Loucy (cell line): ENCODE results near the gene KRT34.

Source experiments
- H2AFZ ChIP-seq: fragments of 200-600 bp; sonication (generic); 2 replicates; pipeline ENCODE4 v1.6.0; 2016; ENCODE audit warnings: antibody characterized with exemption, mild to moderate bottlenecking, low read length, moderate library complexity
- H3F3A ChIP-seq: fragments of 200-600 bp; 2 replicates; pipeline ENCODE4 v1.6.0; 2016; ENCODE audit warnings: antibody characterized with exemption, low read depth, mild to moderate bottlenecking
- H3K27me3 ChIP-seq: fragments of 200-600 bp; sonication (generic); 2 replicates; pipeline ENCODE4 v1.6.1; 2014; ENCODE audit warnings: low read length, mild to moderate bottlenecking; ENCODE audit not compliant: insufficient read depth, poor library complexity, severe bottlenecking
- H3K36me3 ChIP-seq: fragments of 200-600 bp; sonication (generic); 2 replicates; pipeline ENCODE4 v1.6.1; 2016; ENCODE audit warnings: low read length; ENCODE audit not compliant: insufficient read depth
- H3K4me1 ChIP-seq: fragments of 200-600 bp; sonication (generic); 2 replicates; pipeline ENCODE4 v1.5.1; 2014; ENCODE audit warnings: low read length, mild to moderate bottlenecking; ENCODE audit not compliant: insufficient read depth, poor library complexity, severe bottlenecking
- H3K4me2 ChIP-seq: fragments of 200-600 bp; sonication (generic); 2 replicates; pipeline ENCODE4 v1.6.0; 2014; ENCODE audit warnings: antibody characterized with exemption, low read length, low read depth, mild to moderate bottlenecking; ENCODE audit not compliant: poor library complexity, severe bottlenecking
- H3K4me3 ChIP-seq: fragments of 200-600 bp; sonication (generic); 2 replicates; pipeline ENCODE4 v1.5.1; 2014; ENCODE audit warnings: low read length, mild to moderate bottlenecking, mixed read lengths; ENCODE audit not compliant: poor library complexity, severe bottlenecking
- H3K79me2 ChIP-seq: fragments of 200-600 bp; sonication (generic); 2 replicates; pipeline ENCODE4 v1.6.1; 2014; ENCODE audit warnings: low read length; ENCODE audit not compliant: insufficient read depth
- H3K9ac ChIP-seq: fragments of 200-600 bp; sonication (generic); 2 replicates; pipeline ENCODE4 v1.6.0; 2014; ENCODE audit warnings: mild to moderate bottlenecking, low read depth, low read length, moderate library complexity; ENCODE audit not compliant: poor library complexity, severe bottlenecking
- H3K9me2 ChIP-seq: fragments of 200-600 bp; sonication (generic); replicated peaks from 2 replicates; pipeline ENCODE4 v1.6.1; 2016; ENCODE audit warnings: low read depth, low read length, mixed read lengths
- H3K9me3 ChIP-seq: fragments of 200-600 bp; sonication (generic); 2 replicates; pipeline ENCODE4 v1.6.1; 2014; ENCODE audit warnings: mild to moderate bottlenecking, antibody characterized with exemption, low read length, low read depth; ENCODE audit not compliant: insufficient read depth
- H4K20me1 ChIP-seq: fragments of 200-600 bp; sonication (generic); 2 replicates; pipeline ENCODE4 v1.6.0; 2014; ENCODE audit warnings: antibody characterized with exemption, low read length, mild to moderate bottlenecking; ENCODE audit not compliant: insufficient read depth, poor library complexity, severe bottlenecking
- CTCF ChIP-seq: fragments of 200-600 bp; sonication (generic); conservative IDR thresholded peaks from 2 replicates; pipeline ENCODE4 v1.5.1; 2014; ENCODE audit warnings: mild to moderate bottlenecking, antibody characterized with exemption, low read length
- EZH2phosphoT487 ChIP-seq: fragments of 200-600 bp; IDR thresholded peaks from 2 replicates; pipeline ENCODE4 v1.6.1; 2018; ENCODE audit warnings: antibody characterized with exemption, mild to moderate bottlenecking, moderate library complexity, borderline replicate concordance

KRT34 gene

GRCh38 chr17:41406205-41406604 is 24.1 kb upstream of the KRT34 start:
- TF ChIP-seq EZH2phosphoT487 (no peak), CTCF (no peak)
- Histone ChIP-seq H3K79me2 (no peaks in the 10 kb centered on the region), H3K9ac (no peak overlapping the region), H3K9me3 (no peaks in the 10 kb centered on the region), H3K9me2 (no peaks in the 10 kb centered on the region), H3K27me3 (no peaks in the 10 kb centered on the region), H2AFZ (no peak overlapping the region), H3F3A (no peaks in the 10 kb centered on the region), H3K36me3 (no peaks in the 10 kb centered on the region), H4K20me1 (no peaks in the 10 kb centered on the region), H3K4me1 (peaks cover 3% of the 10 kb centered on the region), H3K4me3 (no peak overlapping the region), H3K4me2 (no peak overlapping the region)

GRCh38 chr17:41404024-41404671 is 22.0 kb upstream of the KRT34 start:
- TF ChIP-seq CTCF (no peak), EZH2phosphoT487 (no peak)
- Histone ChIP-seq H3K9ac (no peak overlapping the region), H3K27me3 (no peaks in the 10 kb centered on the region), H3K79me2 (no peaks in the 10 kb centered on the region), H3K4me2 (no peak overlapping the region), H3F3A (no peaks in the 10 kb centered on the region), H3K4me3 (no peak overlapping the region), H3K36me3 (no peaks in the 10 kb centered on the region), H2AFZ (no peak overlapping the region), H3K4me1 (peaks cover 3% of the 10 kb centered on the region), H3K9me2 (no peaks in the 10 kb centered on the region), H4K20me1 (no peaks in the 10 kb centered on the region), H3K9me3 (no peaks in the 10 kb centered on the region)

- Histone ChIP-seq H3K4me2 (no peak overlapping the region), H3F3A (no peaks in the 10 kb centered on the region), H4K20me1 (no peaks in the 10 kb centered on the region), H3K9me3 (no peaks in the 10 kb centered on the region), H3K4me1 (peaks cover 3% of the 10 kb centered on the region), H2AFZ (no peak overlapping the region), H3K9me2 (no peaks in the 10 kb centered on the region), H3K79me2 (no peaks in the 10 kb centered on the region), H3K27me3 (no peaks in the 10 kb centered on the region), H3K36me3 (no peaks in the 10 kb centered on the region), H3K9ac (no peak overlapping the region), H3K4me3 (no peak overlapping the region)
- no peak for TF ChIP-seq EZH2phosphoT487
- TF ChIP-seq CTCF, result no peak
Observed at GRCh38 chr17:41403404-41404023, 21.4 kb upstream of the KRT34 start.
